Measurements from ENCODE around the gene LMAN1L.

The LMAN1L gene

GRCh38 chr15:74789741-74790079 is 22.9 kb upstream of the LMAN1L start:
- peaks cover 47% of the 10 kb centered on the region for H3K4me1 ChIP-seq (ENCODE audit: insufficient read depth, poor library complexity, severe bottlenecking)

GRCh38 chr15:74790080-74790916 is 22.3 kb upstream of the LMAN1L start:
- Histone ChIP-seq H3K4me1 (ENCODE audit: insufficient read depth, poor library complexity, severe bottlenecking) (peaks cover 43% of the 10 kb centered on the region), H3K4me3 (ENCODE audit: severe bottlenecking) (no peak overlapping the region), H3K27ac (ENCODE audit: poor library complexity, severe bottlenecking) (peak overlapping the region; percentile 36), H3K27me3 (ENCODE audit: insufficient read depth, poor library complexity, severe bottlenecking) (no peaks in the 10 kb centered on the region), H3K36me3 (ENCODE audit: low read depth) (peaks cover 27% of the 10 kb centered on the region), H3K9me3 (ENCODE audit: severe bottlenecking) (no peaks in the 10 kb centered on the region)
- no peak for TF ChIP-seq CTCF (IDR thresholded peaks at IDR 0.05; ENCODE audit: poor library complexity, severe bottlenecking)
- DNase-seq (ENCODE audit: low spot score) (no peak), ATAC-seq (ENCODE audit: low read depth) (peak; percentile 12; the same call in 2 of the 3 replicates)

More at GRCh38 chr15:74789741-74790079, 22.9 kb upstream of the LMAN1L start:
- Histone ChIP-seq H3K4me3 (ENCODE audit: severe bottlenecking) (no peak overlapping the region), H3K9me3 (ENCODE audit: severe bottlenecking) (no peaks in the 10 kb centered on the region), H3K27me3 (ENCODE audit: insufficient read depth, poor library complexity, severe bottlenecking) (no peaks in the 10 kb centered on the region), H3K36me3 (ENCODE audit: low read depth) (peaks cover 27% of the 10 kb centered on the region), H3K27ac (ENCODE audit: poor library complexity, severe bottlenecking) (peak overlapping the region; percentile 36)
- no peak for TF ChIP-seq CTCF (IDR thresholded peaks at IDR 0.05; ENCODE audit: poor library complexity, severe bottlenecking)
- ATAC-seq (ENCODE audit: low read depth) (no peak), DNase-seq (ENCODE audit: low spot score) (peak; percentile 68)

GRCh38 chr15:74791007-74791406 is 21.6 kb upstream of the LMAN1L start:
- Histone ChIP-seq H3K36me3 (ENCODE audit: low read depth) (peaks cover 33% of the 10 kb centered on the region), H3K4me1 (ENCODE audit: insufficient read depth, poor library complexity, severe bottlenecking) (peaks cover 49% of the 10 kb centered on the region), H3K4me3 (ENCODE audit: severe bottlenecking) (no peak overlapping the region), H3K9me3 (ENCODE audit: severe bottlenecking) (no peaks in the 10 kb centered on the region), H3K27me3 (ENCODE audit: insufficient read depth, poor library complexity, severe bottlenecking) (no peaks in the 10 kb centered on the region), H3K27ac (ENCODE audit: poor library complexity, severe bottlenecking) (peak overlapping the region; percentile 36)
- ATAC-seq (ENCODE audit: low read depth) (no peak), DNase-seq (ENCODE audit: low spot score) (no peak)
- TF ChIP-seq CTCF (IDR thresholded peaks at IDR 0.05; ENCODE audit: poor library complexity, severe bottlenecking), result no peak

- no peak overlapping the region for H3K4me3 ChIP-seq (ENCODE audit: severe bottlenecking)
- no peak for ATAC-seq (ENCODE audit: low read depth)
- H3K27me3 ChIP-seq (ENCODE audit: insufficient read depth, poor library complexity, severe bottlenecking), result no peaks in the 10 kb centered on the region
- no peak for TF ChIP-seq CTCF (IDR thresholded peaks at IDR 0.05; ENCODE audit: poor library complexity, severe bottlenecking)
- no peak for DNase-seq (ENCODE audit: low spot score)
- peaks cover 33% of the 10 kb centered on the region for H3K36me3 ChIP-seq (ENCODE audit: low read depth)
- H3K4me1 ChIP-seq (ENCODE audit: insufficient read depth, poor library complexity, severe bottlenecking), result peaks cover 51% of the 10 kb centered on the region
- H3K27ac ChIP-seq (ENCODE audit: poor library complexity, severe bottlenecking), result no peak overlapping the region
- H3K9me3 ChIP-seq (ENCODE audit: severe bottlenecking), result no peaks in the 10 kb centered on the region
Observed at GRCh38 chr15:74791667-74792066, 21.0 kb upstream of the LMAN1L start.

Measured in RWPE2 (cell line).